ENCODE data around the gene FKBP2. TPM values are rescaled to one million over a fixed set of nuclear protein-coding genes. Genes with fewer than 3 reads are reported as not detected.

Gene FKBP2
- polyA plus RNA-seq, 1 donor (not counting 4 experiments of a cell fraction or from before 2014, with no cell fraction given), result 40.3 TPM

- peaks cover 8 to 10% of the 10 kb centered on the region in 2 experiments for H3K36me3 ChIP-seq (ENCODE audit: control insufficient read depth in 2 of 2, extremely low read depth in 1 of 2, insufficient read depth in 2 of 2, low read length in 2 of 2)
- TF ChIP-seq, protein P1, sequence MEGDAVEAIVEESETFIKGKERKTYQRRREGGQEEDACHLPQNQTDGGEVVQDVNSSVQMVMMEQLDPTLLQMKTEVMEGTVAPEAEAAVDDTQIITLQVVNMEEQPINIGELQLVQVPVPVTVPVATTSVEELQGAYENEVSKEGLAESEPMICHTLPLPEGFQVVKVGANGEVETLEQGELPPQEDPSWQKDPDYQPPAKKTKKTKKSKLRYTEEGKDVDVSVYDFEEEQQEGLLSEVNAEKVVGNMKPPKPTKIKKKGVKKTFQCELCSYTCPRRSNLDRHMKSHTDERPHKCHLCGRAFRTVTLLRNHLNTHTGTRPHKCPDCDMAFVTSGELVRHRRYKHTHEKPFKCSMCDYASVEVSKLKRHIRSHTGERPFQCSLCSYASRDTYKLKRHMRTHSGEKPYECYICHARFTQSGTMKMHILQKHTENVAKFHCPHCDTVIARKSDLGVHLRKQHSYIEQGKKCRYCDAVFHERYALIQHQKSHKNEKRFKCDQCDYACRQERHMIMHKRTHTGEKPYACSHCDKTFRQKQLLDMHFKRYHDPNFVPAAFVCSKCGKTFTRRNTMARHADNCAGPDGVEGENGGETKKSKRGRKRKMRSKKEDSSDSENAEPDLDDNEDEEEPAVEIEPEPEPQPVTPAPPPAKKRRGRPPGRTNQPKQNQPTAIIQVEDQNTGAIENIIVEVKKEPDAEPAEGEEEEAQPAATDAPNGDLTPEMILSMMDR (optimal IDR thresholded peaks at IDR 0.05 in 1 of 3, IDR thresholded peaks at IDR 0.05 in 1 of 3, conservative IDR thresholded peaks at IDR 0.05 in 1 of 3; ENCODE audit: extremely low read depth in 1 of 3, insufficient read depth in 2 of 3, low read length in 3 of 3), result peak in 1 of 3 experiments; percentile 4
- TF ChIP-seq EZH2 (IDR thresholded peaks at IDR 0.05; ENCODE audit: low read length), result no peak
- no peak overlapping the region for H3K9ac ChIP-seq (ENCODE audit: control insufficient read depth, extremely low read depth, insufficient read depth, low read length)
- peaks cover 11% of the 10 kb centered on the region for H3K79me2 ChIP-seq (ENCODE audit: control insufficient read depth, insufficient read depth, low read length)
- peak overlapping the region; percentile 98 for H3K4me2 ChIP-seq (ENCODE audit: control insufficient read depth, extremely low read depth, insufficient read depth, low read depth, low read length)
- no peaks in the 10 kb centered on the region for H3K9me1 ChIP-seq (ENCODE audit: control insufficient read depth, extremely low read depth, insufficient read depth, low read length)
- no peak overlapping the region for H3K4me3 ChIP-seq (ENCODE audit: control insufficient read depth in 2 of 3, extremely low read depth in 1 of 3, insufficient read depth in 2 of 3, low read depth in 1 of 3, low read length in 3 of 3)
- no peaks in the 10 kb centered on the region for H3K9me3 ChIP-seq (ENCODE audit: control insufficient read depth, low read depth, low read length)
- no peaks in the 10 kb centered on the region for H4K20me1 ChIP-seq (ENCODE audit: control insufficient read depth, extremely low read depth, insufficient read depth, low read length)
- peaks cover 11% of the 10 kb centered on the region for H3K4me1 ChIP-seq (ENCODE audit: control insufficient read depth, extremely low read depth, insufficient read depth, low read length)
- peaks cover 13% of the 10 kb centered on the region for H3K27me3 ChIP-seq (ENCODE audit: control insufficient read depth, extremely low read depth, insufficient read depth, low read length)
- dilution Hi-C loops (cut with MboI; ENCODE audit: extremely low pct_ligation_motif_present, low sequenced_read_pairs), result no loop called here
- H3K27ac ChIP-seq (ENCODE audit: control insufficient read depth, insufficient read depth, low read length), result no peak overlapping the region
- DNase-seq (ENCODE audit: low read depth, low spot score), result no peak
- no peak overlapping the region for H2AFZ ChIP-seq (ENCODE audit: control insufficient read depth, low read length)
- FAIRE-seq, result no peak
These were observed 45.9 kb downstream of the FKBP2 start for GRCh38 chr11:64286801-64287159.

DNA sequence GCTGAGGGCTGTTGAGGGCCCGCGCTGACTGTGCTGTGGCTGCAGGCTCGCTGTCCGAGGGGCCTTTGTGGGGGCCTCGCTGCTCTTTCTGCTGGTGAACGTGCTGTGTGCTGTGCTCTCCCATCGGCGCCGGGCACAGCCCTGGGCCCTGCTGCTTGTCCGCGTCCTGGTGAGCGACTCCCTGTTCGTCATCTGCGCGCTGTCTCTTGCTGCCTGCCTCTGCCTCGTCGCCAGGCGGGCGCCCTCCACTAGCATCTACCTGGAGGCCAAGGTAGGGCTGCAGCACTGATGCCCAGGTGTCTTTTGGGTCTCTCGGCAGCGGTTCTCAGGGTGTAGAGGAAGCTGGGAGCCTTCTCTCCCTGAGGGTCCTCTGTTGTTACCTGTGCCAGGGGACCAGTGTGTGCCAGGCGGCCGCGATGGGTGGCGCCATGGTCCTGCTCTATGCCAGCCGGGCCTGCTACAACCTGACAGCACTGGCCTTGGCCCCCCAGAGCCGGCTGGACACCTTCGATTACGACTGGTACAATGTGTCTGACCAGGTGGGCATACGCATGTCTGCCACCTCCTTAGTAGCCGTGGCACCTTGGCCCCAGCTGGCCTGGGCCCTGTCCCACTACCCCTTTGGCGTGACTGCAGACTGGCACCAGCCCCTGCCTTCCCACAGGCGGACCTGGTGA lies 46.9 kb downstream of the FKBP2 start:
- dilution Hi-C loops (cut with MboI; ENCODE audit: extremely low pct_ligation_motif_present, low sequenced_read_pairs), result no loop called here
- Histone ChIP-seq H4K20me1 (ENCODE audit: control insufficient read depth, extremely low read depth, insufficient read depth, low read length) (no peaks in the 10 kb centered on the region), H3K4me3 (ENCODE audit: control insufficient read depth in 2 of 3, extremely low read depth in 1 of 3, insufficient read depth in 2 of 3, low read depth in 1 of 3, low read length in 3 of 3) (no peak overlapping the region), H3K9ac (ENCODE audit: control insufficient read depth, extremely low read depth, insufficient read depth, low read length) (no peak overlapping the region), H3K9me1 (ENCODE audit: control insufficient read depth, extremely low read depth, insufficient read depth, low read length) (no peaks in the 10 kb centered on the region), H3K4me2 (ENCODE audit: control insufficient read depth, extremely low read depth, insufficient read depth, low read depth, low read length) (no peak overlapping the region), H3K9me3 (ENCODE audit: control insufficient read depth, low read depth, low read length) (no peaks in the 10 kb centered on the region), H3K79me2 (ENCODE audit: control insufficient read depth, insufficient read depth, low read length) (peaks cover 11% of the 10 kb centered on the region), H3K27ac (ENCODE audit: control insufficient read depth, insufficient read depth, low read length) (no peak overlapping the region), H3K27me3 (ENCODE audit: control insufficient read depth, extremely low read depth, insufficient read depth, low read length) (peaks cover 23% of the 10 kb centered on the region), H3K36me3 (ENCODE audit: control insufficient read depth in 2 of 2, extremely low read depth in 1 of 2, insufficient read depth in 2 of 2, low read length in 2 of 2) (peaks cover 4 to 5% of the 10 kb centered on the region in 2 experiments), H3K4me1 (ENCODE audit: control insufficient read depth, extremely low read depth, insufficient read depth, low read length) (peaks cover 14% of the 10 kb centered on the region), H2AFZ (ENCODE audit: control insufficient read depth, low read length) (no peak overlapping the region)
- no peak for TF ChIP-seq EZH2 (IDR thresholded peaks at IDR 0.05; ENCODE audit: low read length)
- TF ChIP-seq, protein P1 (optimal IDR thresholded peaks at IDR 0.05 in 1 of 3, IDR thresholded peaks at IDR 0.05 in 1 of 3, conservative IDR thresholded peaks at IDR 0.05 in 1 of 3; ENCODE audit: extremely low read depth in 1 of 3, insufficient read depth in 2 of 3, low read length in 3 of 3), result no peak
- FAIRE-seq (no peak), DNase-seq (ENCODE audit: low read depth, low spot score) (no peak)

Data from keratinocyte (primary cell).